Measurements from ENCODE around the gene TMEM248. TPM values are rescaled to one million over a fixed set of nuclear protein-coding genes. Genes with fewer than 3 reads are reported as not detected.
A peak's percentile ranks its signal among the peaks of the same experiment; 100 is the strongest.

Gene TMEM248
- total and polyA plus RNA-seq, 2 of the 13 experiments (the other 11 are each of a cell fraction or from before 2014, with no cell fraction given), result 54.3 to 109 TPM

GRCh38 chr7:66927348-66927948 lies 6.4 kb downstream of the TMEM248 start:
- intact Hi-C loops (cut with micrococcal nuclease; ENCODE audit: unreplicated experiment), result no loop called here
- Histone ChIP-seq H4K20me1 (ENCODE audit: insufficient read depth, low read length) (no peaks in the 10 kb centered on the region), H2AFZ (ENCODE audit: low read length) (no peak overlapping the region), H3K4me3 (replicated peaks in 1 of 3; ENCODE audit: insufficient read depth in 1 of 3, low read depth in 2 of 3, low read length in 3 of 3) (no peak overlapping the region), H3K4me1 (ENCODE audit: insufficient read depth, low read length) (peaks cover 51% of the 10 kb centered on the region), H3K9me3 (ENCODE audit: low read length) (no peaks in the 10 kb centered on the region), H3K4me2 (ENCODE audit: low read depth, low read length) (0 out of 2 replicates have a peak overlapping the region, but pooled peaks have one; percentile 23), H3K79me2 (ENCODE audit: insufficient read depth, low read length) (peaks cover 80% of the 10 kb centered on the region), H3K27me3 (ENCODE audit: control insufficient read depth in 1 of 2, insufficient read depth in 2 of 2, low read length in 2 of 2) (no peaks in the 10 kb centered on the region), H3K9ac (ENCODE audit: insufficient read depth, low read depth, low read length) (no peak overlapping the region), H3K36me3 (replicated peaks in 1 of 2; ENCODE audit: control insufficient read depth in 1 of 2, insufficient read depth in 2 of 2, low read length in 2 of 2) (peaks cover 0 to 10% of the 10 kb centered on the region in 2 experiments; a peak in 4 of 5 replicates), H3K27ac (ENCODE audit: extremely low read length, insufficient read depth, low read length) (peak overlapping the region; percentile 56)
- peak; percentile 8 for FAIRE-seq
- DNase-seq (ENCODE audit: low spot score), result peak; percentile 29
- in situ Hi-C loops (cut with HindIII; ENCODE audit: extremely low pct_ligation_motif_present, low pct_unique_long_range_greater_than_20kb), result no loop called here
- 52% methylated on average over 7 of the region's 7 CpGs for WGBS (ENCODE audit: low lambda C conversion rate)
- peak; percentile 36; the same call in 1 of the 3 replicates for ATAC-seq
- CTCF ChIA-PET (ENCODE audit: low intra/inter-chr PET ratio, low total read pairs), result no interaction called here
- POLR2A ChIA-PET, result interaction anchor here (1.0 kb wide), 1 partner anchor 20 kb away, joined by 3 read pairs; no protein-coding TSS in a partner anchor
- no TSS peak for BruUV-seq (replicated peaks)
- TF ChIP-seq ZBTB26 (CRISPR knock-in tag; IDR thresholded peaks at IDR 0.05; ENCODE audit: borderline replicate concordance) (no peak), ZMYM3 (CRISPR knock-in tag; IDR thresholded peaks at IDR 0.05) (peak; percentile 81), NAIF1 (CRISPR knock-in tag; IDR thresholded peaks at IDR 0.05; ENCODE audit: borderline replicate concordance) (peak; percentile 24; the same call in 1 of the 2 replicates), SAP130 (CRISPR knock-in tag; IDR thresholded peaks at IDR 0.05; ENCODE audit: low read depth) (0 out of 2 replicates have a peak, but pooled peaks have one; percentile 5), ZNF407 (CRISPR knock-in tag; IDR thresholded peaks at IDR 0.05; ENCODE audit: not compliant biosample characterization) (no peak), ZNF530 (CRISPR knock-in tag; IDR thresholded peaks at IDR 0.05; ENCODE audit: low read depth) (no peak), ZFYVE20 (CRISPR knock-in tag; IDR thresholded peaks at IDR 0.05; ENCODE audit: borderline replicate concordance, low read depth) (no peak), JUNB (CRISPR knock-in tag; IDR thresholded peaks at IDR 0.05; ENCODE audit: borderline replicate concordance) (no peak), ZSCAN12 (CRISPR knock-in tag; IDR thresholded peaks at IDR 0.05) (no peak), SATB2 (CRISPR knock-in tag; IDR thresholded peaks at IDR 0.05) (no peak), ZNF597 (CRISPR knock-in tag; IDR thresholded peaks at IDR 0.05) (no peak)
